ENCODE results near the gene MINK1. TPM values are rescaled to one million over a fixed set of nuclear protein-coding genes. Genes with fewer than 3 reads are reported as not detected.

Gene MINK1
- total and polyA plus RNA-seq, 2 of the 13 experiments (the other 11 are each of a cell fraction or from before 2014, with no cell fraction given): 17.2 to 63.9 TPM

DNA sequence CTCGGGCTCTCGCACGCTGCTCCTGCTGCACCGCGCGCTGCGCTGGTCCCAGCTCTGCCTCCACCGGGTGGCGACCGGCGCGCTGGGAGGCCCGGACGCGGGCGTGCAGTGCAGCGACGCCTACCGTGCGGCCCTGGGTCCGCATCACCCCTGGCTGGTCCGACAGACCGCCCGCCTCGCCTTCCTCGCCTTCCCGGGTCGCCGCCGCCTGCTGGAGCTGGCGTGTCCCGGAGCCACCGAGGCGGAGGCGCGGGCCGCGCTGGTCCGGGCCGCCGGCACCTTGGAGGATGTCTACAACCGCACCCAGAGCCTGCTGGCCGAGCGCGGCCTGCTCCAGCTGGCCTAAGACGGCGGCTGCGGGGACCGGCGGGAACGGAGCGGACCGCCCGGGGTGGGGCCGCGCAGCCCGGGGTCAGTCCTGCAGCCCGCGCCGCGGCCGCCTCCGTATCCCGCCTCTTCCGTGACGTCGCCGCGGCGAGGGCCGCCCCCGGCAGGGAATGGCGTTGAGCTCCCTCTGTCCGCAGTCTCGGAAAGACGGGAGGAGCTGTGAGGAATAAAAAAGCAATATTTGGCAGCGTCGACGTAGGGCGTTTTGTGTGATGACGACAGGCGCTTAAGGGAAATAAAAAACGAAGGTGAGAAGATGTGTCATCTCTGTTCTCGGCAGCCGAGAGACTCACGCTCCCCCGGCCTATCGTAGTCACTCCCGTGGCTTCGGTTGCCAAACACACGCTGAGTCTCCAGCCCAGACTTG, 43.0 kb upstream of the MINK1 start (continued):
- TF ChIP-seq, protein P1, sequence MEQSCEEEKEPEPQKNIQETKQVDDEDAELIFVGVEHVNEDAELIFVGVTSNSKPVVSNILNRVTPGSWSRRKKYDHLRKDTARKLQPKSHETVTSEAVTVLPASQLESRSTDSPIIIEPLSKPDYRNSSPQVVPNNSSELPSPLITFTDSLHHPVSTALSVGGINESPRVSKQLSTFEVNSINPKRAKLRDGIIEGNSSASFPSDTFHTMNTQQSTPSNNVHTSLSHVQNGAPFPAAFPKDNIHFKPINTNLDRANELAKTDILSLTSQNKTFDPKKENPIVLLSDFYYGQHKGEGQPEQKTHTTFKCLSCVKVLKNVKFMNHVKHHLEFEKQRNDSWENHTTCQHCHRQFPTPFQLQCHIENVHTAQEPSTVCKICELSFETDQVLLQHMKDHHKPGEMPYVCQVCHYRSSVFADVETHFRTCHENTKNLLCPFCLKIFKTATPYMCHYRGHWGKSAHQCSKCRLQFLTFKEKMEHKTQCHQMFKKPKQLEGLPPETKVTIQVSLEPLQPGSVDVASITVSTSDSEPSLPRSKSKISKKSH (CRISPR knock-in tag; IDR thresholded peaks at IDR 0.05; ENCODE audit: borderline replicate concordance): no peak
- TF ChIP-seq MBNL3 (CRISPR knock-in tag; conservative IDR thresholded peaks at IDR 0.05): no peak
- peak; percentile 32 for TF ChIP-seq GABPA (IDR thresholded peaks at IDR 0.05; ENCODE audit: low read depth, low read length)
- TF ChIP-seq GABPA (CRISPR knock-in tag; IDR thresholded peaks at IDR 0.05; ENCODE audit: low read depth): no peak
- TF ChIP-seq IRF9 (CRISPR knock-in tag; IDR thresholded peaks at IDR 0.05; ENCODE audit: borderline replicate concordance): peak; percentile 43; the same call in 1 of the 2 replicates
- TF ChIP-seq MZF1 (CRISPR knock-in tag; IDR thresholded peaks at IDR 0.05; ENCODE audit: borderline replicate concordance): no peak
- TF ChIP-seq HNF4A (CRISPR knock-in tag; IDR thresholded peaks at IDR 0.05): peak; percentile 27; the same call in 1 of the 2 replicates
- no peak for TF ChIP-seq ARNT (IDR thresholded peaks at IDR 0.05)
- TF ChIP-seq SP5 (CRISPR knock-in tag; IDR thresholded peaks at IDR 0.05; ENCODE audit: borderline replicate concordance, low read depth): no peak
- no peak for TF ChIP-seq ZFAT (CRISPR knock-in tag; conservative IDR thresholded peaks at IDR 0.05)
- TF ChIP-seq, protein P2, sequence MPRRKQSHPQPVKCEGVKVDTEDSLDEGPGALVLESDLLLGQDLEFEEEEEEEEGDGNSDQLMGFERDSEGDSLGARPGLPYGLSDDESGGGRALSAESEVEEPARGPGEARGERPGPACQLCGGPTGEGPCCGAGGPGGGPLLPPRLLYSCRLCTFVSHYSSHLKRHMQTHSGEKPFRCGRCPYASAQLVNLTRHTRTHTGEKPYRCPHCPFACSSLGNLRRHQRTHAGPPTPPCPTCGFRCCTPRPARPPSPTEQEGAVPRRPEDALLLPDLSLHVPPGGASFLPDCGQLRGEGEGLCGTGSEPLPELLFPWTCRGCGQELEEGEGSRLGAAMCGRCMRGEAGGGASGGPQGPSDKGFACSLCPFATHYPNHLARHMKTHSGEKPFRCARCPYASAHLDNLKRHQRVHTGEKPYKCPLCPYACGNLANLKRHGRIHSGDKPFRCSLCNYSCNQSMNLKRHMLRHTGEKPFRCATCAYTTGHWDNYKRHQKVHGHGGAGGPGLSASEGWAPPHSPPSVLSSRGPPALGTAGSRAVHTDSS (CRISPR knock-in tag; conservative IDR thresholded peaks at IDR 0.05): no peak
- no peak for TF ChIP-seq YEATS2 (CRISPR knock-in tag; IDR thresholded peaks at IDR 0.05; ENCODE audit: borderline replicate concordance)
- TF ChIP-seq ZNF205 (CRISPR knock-in tag; IDR thresholded peaks at IDR 0.05): no peak
- no peak for TF ChIP-seq MAFF (IDR thresholded peaks at IDR 0.05; ENCODE audit: low read depth, low read length)
- no peak for TF ChIP-seq ZNF17 (CRISPR knock-in tag; IDR thresholded peaks at IDR 0.05)
- TF ChIP-seq TRIM24 (CRISPR knock-in tag; IDR thresholded peaks at IDR 0.05): no peak
- TF ChIP-seq, protein P3, sequence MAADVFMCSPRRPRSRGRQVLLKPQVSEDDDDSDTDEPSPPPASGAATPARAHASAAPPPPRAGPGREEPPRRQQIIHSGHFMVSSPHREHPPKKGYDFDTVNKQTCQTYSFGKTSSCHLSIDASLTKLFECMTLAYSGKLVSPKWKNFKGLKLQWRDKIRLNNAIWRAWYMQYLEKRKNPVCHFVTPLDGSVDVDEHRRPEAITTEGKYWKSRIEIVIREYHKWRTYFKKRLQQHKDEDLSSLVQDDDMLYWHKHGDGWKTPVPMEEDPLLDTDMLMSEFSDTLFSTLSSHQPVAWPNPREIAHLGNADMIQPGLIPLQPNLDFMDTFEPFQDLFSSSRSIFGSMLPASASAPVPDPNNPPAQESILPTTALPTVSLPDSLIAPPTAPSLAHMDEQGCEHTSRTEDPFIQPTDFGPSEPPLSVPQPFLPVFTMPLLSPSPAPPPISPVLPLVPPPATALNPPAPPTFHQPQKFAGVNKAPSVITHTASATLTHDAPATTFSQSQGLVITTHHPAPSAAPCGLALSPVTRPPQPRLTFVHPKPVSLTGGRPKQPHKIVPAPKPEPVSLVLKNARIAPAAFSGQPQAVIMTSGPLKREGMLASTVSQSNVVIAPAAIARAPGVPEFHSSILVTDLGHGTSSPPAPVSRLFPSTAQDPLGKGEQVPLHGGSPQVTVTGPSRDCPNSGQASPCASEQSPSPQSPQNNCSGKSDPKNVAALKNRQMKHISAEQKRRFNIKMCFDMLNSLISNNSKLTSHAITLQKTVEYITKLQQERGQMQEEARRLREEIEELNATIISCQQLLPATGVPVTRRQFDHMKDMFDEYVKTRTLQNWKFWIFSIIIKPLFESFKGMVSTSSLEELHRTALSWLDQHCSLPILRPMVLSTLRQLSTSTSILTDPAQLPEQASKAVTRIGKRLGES (CRISPR knock-in tag; IDR thresholded peaks at IDR 0.05; ENCODE audit: borderline replicate concordance): peak; percentile 36; the same call in 1 of the 2 replicates
- peak; percentile 65; the same call in 1 of the 2 replicates for TF ChIP-seq PRDM15 (CRISPR knock-in tag; IDR thresholded peaks at IDR 0.05)
- TF ChIP-seq SP140L (CRISPR knock-in tag; IDR thresholded peaks at IDR 0.05; ENCODE audit: borderline replicate concordance): no peak
